DLD1 (cell line): ENCODE results near the gene MEI1.
"Not testable (repeated sequence)": the region's sequence is repeated elsewhere in the genome, so short reads cannot be mapped to it uniquely, and the experiment has no call there.

Source experiments
- in situ Hi-C: cut with HindIII; loops from 2 replicates; pipeline ENCODE4 v1.10.0; 2017; ENCODE audit warnings: low sequenced_read_pairs

Gene MEI1

DNA sequence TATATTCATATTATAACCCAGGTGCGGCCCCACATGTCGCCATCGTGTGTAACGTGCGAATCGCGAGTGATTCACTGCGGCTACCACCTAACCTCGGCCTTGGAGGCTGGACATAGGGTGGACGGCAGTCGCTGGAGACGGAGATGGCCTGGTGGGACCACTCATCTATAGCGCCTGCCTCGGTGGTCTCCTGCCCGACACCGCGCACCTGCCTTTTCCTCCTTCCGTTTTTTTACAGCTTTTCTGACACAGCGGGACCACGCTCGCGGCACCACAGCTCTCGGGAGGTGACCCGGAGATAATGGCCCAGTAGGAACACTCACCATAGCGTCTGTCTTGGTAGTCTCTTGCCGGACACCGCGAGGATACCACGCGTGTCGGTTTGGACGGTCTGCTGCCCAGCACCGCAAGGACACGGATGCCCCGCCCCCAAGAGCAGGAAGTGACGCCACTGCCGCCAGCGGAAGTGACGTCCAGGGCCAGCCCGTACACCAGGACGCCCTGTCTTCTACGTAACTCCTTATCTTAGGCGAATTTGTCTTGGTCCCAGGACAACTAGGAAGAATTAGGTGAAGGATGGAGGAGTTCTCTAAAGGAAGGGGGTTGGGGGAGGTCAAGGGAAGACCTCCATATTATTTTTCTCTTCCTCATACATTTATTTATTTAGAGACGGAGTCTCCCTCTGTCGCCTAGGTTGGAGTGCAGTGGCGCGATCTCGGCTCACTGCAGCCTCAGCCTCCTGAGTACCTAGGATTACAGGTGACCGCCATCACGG lies 17.1 kb upstream of the MEI1 start:
- in situ Hi-C loops = no loop called here

DNA sequence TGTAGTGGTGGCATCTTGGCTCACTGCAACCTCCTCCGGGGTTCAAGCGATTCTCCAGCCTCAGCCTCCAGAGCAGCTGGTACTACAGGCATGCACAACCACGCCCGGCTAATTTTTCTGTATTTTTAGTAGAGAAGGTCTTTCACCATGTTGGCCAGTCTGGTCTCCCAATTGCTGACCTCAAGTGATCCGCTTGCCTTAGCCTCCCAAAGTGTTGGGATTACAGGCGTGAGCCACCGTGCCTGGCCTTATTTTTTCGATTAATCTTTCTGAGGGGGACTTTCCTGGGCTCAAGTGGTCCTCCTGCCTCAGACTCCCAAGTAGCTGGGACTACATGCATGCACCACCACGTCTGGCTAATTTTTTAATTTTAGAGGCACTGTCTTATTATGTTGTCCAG lies 16.3 kb upstream of the MEI1 start:
- in situ Hi-C loops = no loop called here

DNA sequence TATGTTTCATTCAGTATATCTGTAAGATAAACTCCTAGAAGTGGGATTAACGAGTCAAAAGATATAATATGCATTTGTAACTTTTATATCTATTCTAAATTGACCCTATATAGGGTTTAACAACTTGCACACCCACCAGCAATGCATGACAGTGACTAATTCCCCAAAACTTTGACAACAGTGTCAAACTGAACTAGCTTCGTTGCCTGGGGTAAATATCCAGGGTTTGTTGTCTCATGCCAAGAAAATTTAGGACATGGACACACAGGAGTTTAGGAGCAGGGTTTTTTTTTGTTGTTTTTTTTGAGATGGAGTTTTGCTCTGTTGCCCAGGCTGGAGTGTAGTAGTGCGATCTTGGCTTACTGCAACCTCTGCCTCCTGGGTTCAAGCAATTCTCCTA lies 15.7 kb upstream of the MEI1 start:
- in situ Hi-C loops = no loop called here

- in situ Hi-C loops = no loop called here
Observed at GRCh38 chr22:41684194-41684593, 15.1 kb upstream of the MEI1 start.

- in situ Hi-C loops = not testable (repeated sequence)
Observed at GRCh38 chr22:41686890-41687289, 12.4 kb upstream of the MEI1 start.

DNA sequence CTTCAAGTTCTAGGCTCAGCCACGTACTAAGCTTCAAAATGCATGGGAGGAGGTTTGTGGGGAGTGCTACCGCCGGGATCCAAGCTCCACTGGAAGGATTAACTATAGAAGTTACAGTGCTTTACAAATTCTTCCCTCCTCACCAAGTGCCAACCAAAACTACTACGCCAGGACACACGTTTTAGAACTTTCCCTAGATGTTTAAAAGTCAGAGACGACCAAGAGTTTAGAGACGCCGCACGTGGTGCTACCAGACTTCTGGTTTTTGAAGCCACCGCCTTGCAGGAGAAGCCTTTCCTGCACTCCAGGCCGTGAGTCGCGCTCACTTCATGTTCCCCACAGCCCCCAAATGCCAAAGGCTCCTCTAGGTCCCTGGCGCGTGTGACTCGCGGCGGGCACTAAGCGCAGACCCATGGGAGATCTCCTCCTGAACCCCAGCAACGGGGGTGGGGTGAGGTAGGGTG lies 11.4 kb upstream of the MEI1 start:
- in situ Hi-C loops = no loop called here

GRCh38 chr22:41688365-41689211 lies 10.7 kb upstream of the MEI1 start, which contains the start of gene SNU13:
TSS of gene SNU13 (minus strand) at chr22:41688867. CDS start at chr22:41688796, 71 bp downstream.
- in situ Hi-C loops = no loop called here

GRCh38 chr22:41690476-41690875 lies 8.8 kb upstream of the MEI1 start:
- in situ Hi-C loops = no loop called here

DNA sequence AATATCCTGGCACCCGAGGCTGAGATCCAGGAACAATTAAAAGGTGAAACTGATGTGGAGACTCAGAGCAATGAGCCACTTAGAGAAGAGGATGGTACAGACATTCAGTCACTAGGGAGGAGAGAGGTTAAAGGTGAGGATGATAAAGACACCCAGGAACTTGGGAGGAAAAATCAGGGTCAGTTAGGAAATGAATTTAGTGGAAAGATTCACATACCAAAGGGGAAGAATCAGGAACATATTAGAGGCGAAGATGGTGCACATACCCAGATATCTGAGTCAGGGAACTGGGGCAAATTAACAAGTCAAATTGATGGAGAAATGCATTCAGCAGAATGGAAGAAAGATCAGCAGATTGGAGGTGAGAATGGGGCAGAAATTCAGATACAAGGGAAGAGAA lies 4.1 kb upstream of the MEI1 start:
- in situ Hi-C loops = no loop called here

DNA sequence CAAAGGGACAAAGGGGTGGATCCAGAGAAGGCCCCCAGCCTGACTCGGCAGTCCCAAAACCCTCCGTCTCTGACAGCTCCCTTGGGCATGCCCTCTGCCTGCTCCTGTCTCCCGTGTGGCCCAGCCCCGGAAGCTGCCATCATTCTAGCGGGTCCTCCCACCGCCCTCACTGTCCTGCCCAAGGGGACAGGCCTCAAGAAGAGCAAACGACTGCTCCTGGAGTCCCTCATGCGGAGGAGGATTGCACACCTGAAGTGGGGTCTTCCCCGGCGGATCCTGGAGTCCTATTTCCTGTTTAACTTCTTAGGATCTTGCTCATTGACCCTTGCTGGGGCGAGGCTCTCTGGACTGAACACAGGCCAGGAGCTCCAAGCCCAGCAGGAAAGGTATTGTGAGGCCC lies 2.6 kb upstream of the MEI1 start:
- in situ Hi-C loops = no loop called here

GRCh38 chr22:41697126-41697775 lies 2.1 kb upstream of the MEI1 start:
- in situ Hi-C loops = no loop called here

- in situ Hi-C loops = no loop called here
Observed at GRCh38 chr22:41700108-41700364, 733 bp downstream of the MEI1 start.

DNA sequence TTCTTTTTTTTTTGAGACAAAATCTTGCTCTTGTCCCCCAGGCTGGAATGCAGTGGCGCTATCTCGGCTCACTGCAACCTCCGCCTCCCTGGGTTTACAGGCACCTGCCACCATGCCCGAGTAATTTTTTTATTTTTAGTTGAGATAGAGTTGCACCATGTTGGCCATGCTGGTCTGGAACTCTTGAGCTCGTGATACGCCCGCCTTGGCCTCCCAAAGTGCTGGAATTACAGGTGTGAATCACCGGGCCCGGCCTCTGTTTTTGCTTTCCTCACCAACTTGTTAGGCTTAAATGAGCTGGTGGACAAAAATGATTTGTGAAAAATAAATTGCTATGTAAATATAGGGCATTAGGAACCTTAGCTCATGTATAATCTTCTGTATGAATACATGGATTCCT lies 3.5 kb downstream of the MEI1 start:
- in situ Hi-C loops = no loop called here

DNA sequence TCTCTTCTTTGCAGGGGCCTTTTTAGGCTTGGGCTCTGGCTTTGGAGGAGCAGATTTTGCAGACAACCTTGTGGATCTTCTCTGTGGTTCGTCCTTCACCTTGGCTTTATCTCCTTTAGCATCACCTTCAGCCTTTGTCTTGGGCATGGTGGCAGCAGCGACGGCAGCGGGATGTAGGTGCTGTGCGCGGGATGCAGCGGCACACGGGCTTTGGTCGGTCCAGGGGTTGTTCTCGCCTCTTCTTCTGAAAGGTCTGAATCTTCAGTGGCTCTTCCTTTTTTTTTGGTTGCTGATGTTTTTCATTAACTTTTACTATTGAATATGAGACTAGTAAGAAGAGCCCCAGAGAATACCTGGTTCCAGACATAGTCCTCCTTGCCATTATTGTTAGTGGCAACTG lies 10.0 kb downstream of the MEI1 start:
- in situ Hi-C loops = no loop called here

- in situ Hi-C loops = no loop called here
Observed at GRCh38 chr22:41713004-41713403, 13.7 kb downstream of the MEI1 start.

DNA sequence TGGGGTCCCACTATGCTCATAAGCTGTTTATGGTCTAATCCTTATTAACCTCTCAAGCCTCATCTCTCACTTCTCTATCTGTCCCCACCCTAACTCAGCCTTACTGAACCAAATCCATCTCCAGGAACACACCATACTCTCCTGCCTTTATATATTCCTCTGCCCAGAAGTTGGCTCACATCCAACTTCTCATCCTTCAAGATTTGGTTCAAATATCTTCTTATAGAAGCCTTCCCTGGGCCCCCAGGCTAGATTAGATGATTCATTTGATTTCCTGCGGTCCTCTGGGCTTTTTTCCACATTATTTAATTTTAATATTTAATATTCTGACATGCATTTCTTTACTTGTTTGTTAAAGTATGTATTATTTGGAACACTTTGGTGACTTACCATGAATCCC lies 23.2 kb downstream of the MEI1 start:
- in situ Hi-C loops = loop anchor here (10.0 kb wide), 1 partner anchor 162 kb away; no protein-coding TSS in a partner anchor

DNA sequence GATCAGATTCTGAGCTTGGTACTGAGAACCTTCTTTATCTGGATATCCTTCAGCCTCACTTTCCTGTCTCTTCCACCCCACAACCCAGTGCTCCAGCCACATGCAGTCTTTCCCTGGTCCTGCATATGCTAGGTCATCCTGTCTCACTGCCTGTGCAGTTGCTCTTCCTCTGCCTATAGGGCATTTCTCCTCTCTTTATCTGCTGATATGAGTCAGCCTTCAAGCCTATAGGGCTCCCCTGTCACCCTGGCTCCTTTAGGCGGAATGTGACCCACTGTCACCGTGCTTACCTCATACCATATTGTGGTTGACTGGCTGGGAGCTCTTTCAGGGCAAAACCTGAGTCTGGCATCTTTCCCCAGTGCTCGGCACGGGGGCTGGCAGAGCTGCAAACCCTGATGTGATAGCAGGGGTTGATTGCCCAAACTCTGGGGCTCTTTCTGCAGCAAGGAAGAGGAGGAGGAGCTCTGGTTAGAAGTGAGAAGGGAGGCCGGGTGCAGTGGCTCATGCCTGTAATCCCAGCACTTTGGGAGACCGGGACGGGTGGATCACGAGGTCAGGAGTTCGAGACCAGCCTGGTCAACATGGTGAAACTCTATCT lies 26.3 kb downstream of the MEI1 start:
- in situ Hi-C loops = loop anchor here (10.0 kb wide), 1 partner anchor 159 kb away; no protein-coding TSS in a partner anchor

DNA sequence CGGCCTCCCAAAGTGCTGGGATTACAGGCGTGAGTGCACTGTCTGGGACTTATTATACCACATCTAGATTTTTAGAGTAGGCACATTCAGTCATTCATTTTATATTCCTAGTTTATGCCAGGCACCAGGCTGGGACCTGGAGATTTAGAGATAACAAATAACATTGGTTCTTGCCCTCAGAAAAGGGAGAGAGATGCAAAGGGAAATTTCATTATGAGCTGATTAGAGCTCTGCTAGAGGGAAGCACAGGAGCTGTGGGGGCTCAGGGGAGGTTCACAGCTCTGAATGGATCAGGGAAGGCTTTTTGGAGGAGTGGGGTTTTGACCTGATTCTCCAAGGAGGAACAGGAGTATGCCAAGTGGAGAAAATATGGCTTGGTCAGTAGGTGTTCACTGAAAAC lies 32.3 kb downstream of the MEI1 start:
- in situ Hi-C loops = no loop called here

- in situ Hi-C loops = no loop called here
Observed at GRCh38 chr22:41732096-41732772, 32.9 kb downstream of the MEI1 start.

GRCh38 chr22:41733241-41733640 lies 33.9 kb downstream of the MEI1 start:
- in situ Hi-C loops = not testable (repeated sequence)

DNA sequence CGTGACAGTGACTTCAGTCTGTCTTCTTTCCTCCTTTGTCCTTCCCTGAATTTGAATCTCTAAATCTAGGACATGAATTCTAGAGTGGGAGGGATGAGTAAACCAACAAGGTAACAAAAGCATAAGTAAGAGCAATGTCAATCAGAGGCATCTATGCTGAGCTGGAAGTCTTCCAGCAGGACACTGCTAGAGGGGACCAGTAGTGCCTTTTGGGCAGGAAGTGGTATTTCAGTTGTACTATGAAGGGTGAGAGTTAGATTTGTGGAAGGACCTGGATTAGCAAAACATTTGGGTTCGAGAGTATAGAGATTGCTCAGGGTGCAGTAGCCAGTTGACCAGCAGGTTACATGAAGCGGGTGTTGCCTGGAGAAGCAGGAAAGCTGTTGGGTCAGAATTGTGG lies 40.3 kb downstream of the MEI1 start:
- in situ Hi-C loops = no loop called here
